AG04449 (cell line): ENCODE results near the gene UBL7.

ENCODE experiments used
- CTCF ChIA-PET: fragments of 350-600 bp; formaldehyde crosslinking; extraction: SDS; loops from one replicate; lab custom pipeline; 2021; ENCODE audit warnings: antibody characterized with exemption; lab: Yijun Ruan, JAX
- POLR2A ChIA-PET: fragments of 400-600, 350-600 bp; formaldehyde crosslinking; extraction: SDS; loops from one replicate; lab custom pipeline; 2020; ENCODE audit warnings: antibody characterized with exemption, inconsistent platforms; lab: Yijun Ruan, JAX
- DNase-seq: peaks from one replicate; pipeline ENCODE4 v3.0.0-alpha.2; 2010; ENCODE audit warnings: low read depth, low spot score
- H3K4me3 ChIP-seq: 2 replicates; pipeline ENCODE4 v1.5.1; 2011; ENCODE audit warnings: low read depth, mild to moderate bottlenecking, control low read depth, low read length
- CTCF ChIP-seq: IDR thresholded peaks from one replicate; pipeline ENCODE4 v1.5.1; 2011; ENCODE audit warnings: mild to moderate bottlenecking, moderate library complexity, low read length, control low read depth, inconsistent platforms; ENCODE audit not compliant: insufficient read depth; ENCODE audit errors: missing control alignments

Gene UBL7

DNA sequence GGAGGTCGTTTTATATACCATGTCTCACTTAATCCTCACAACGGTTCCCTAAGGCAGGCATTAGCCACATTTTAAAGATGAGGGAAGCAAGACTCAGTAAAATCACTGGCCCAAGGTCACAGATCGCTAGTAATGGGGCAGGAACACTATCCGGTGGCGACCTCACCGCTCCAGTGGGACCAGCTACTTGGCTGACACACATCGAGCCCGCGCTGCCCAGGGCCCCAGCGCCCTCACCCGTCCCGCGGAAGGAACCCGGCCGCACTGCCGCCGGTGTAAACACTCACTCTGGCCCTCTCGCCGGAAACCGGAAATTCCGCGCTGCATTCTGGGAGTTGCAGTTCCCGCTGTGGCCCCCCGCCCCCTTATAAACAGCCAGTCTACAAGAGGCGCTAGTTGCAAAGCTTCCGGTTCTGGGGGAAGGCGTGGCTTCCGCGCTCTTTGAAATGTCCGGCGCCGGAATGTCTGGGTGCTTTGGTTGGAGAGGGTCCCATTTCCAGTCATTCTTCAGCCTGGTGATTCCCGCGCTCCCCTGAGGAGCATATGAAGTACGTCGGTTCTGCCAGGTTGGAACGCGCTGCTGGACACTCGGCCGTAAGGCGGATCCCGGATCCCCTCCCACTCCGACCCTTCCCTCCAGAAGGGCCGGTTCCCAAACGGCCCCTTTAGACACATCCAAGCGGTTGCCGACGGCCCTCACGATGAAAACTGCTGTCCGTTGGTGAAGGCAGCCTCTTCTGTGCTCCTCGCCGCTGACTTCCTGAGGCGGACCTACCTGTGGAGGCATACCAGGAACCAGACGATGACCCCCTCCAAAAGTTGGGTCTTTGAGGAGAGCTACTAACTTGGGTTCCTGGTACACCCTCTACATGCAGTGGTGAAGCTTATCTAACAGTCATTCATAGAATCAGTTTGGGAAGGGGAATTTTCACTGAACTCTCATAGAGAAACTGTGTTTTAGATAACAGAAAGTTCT lies at the start of gene UBL7:
Gene UBL7, minus strand, starts transcription at position 290 of the 976 bp plus-strand sequence. CDS start 2,293 bp downstream, outside the sequence.
- ChIA-PET CTCF (interaction anchor here (1.0 to 16.7 kb wide), 11 partner anchors 11 to 170 kb away, joined by 3 to 162 read pairs (median 5); no protein-coding TSS in a partner anchor), POLR2A (interaction anchor here (0.6 to 1.6 kb wide), 10 partner anchors 8 to 164 kb away, joined by 3 to 6 read pairs (median 3); no protein-coding TSS in a partner anchor)
- peak; percentile 67 for DNase-seq
- peak within 1 kb of the TSS; percentile 92 for H3K4me3 ChIP-seq
- peak; percentile 38 for TF ChIP-seq CTCF

DNA sequence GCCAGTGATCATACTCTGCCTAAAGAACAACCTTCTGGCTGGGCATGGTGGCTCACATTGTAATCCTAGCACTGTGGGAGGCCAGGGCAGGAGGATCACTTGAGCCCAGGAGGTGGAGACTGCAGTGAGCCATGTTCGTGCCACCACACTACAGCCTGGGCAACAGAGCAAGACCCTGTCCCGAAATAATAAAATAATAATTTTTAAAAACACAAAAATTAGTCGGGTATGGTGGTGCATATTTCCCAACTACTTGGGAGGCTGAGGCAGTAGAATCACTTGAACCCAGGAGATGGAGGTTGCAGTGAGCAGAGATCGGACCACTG lies 45.5 kb upstream of the UBL7 start:
- H3K4me3 ChIP-seq, result no peak overlapping the region
- ChIA-PET POLR2A (no interaction called here), CTCF (interaction anchor here (0.8 to 1.0 kb wide), 2 partner anchors 15 to 122 kb away, joined by 3 read pairs; no protein-coding TSS in a partner anchor)
- no peak for TF ChIP-seq CTCF
- DNase-seq, result no peak

DNA sequence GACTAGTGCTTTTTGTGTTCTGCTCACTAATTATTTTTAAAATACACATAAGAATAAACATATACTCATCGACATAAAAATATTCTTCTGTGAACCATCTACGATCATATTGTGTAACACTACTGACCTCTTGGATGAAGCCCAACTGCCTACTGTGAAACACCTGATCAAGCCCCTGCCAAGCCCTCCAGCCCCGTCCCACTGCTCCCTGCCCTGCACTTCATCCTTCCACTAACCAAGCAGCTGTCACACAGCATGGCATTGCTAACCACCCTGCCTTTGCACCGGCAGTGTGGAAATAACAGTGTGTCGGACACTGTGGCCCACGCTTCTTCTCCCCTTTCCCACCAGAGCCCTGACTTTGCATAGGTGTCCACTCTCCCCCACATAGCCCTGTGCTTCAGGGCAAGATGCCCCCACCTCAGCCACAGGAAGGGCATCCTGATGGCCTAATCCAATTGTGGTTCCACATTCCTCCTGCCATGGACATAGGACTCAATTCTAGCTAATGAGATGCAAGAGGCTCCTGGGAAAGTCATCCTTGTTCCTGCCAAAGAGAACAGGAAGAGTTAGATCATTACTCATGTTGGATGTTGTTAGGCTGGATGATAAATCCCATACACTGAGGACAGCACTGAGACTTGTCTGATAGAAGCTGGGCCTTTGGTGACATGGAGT lies 45.0 kb upstream of the UBL7 start:
- no peak overlapping the region for H3K4me3 ChIP-seq
- no peak for TF ChIP-seq CTCF
- ChIA-PET POLR2A (no interaction called here), CTCF (interaction anchor here (0.8 kb wide), 1 partner anchor 14 kb away, joined by 3 read pairs; no protein-coding TSS in a partner anchor)
- DNase-seq, result no peak

GRCh38 chr15:74504836-74505235 lies 43.9 kb upstream of the UBL7 start:
- ChIA-PET CTCF (no interaction called here), POLR2A (no interaction called here)
- H3K4me3 ChIP-seq, result no peak overlapping the region
- no peak for DNase-seq
- no peak for TF ChIP-seq CTCF

DNA sequence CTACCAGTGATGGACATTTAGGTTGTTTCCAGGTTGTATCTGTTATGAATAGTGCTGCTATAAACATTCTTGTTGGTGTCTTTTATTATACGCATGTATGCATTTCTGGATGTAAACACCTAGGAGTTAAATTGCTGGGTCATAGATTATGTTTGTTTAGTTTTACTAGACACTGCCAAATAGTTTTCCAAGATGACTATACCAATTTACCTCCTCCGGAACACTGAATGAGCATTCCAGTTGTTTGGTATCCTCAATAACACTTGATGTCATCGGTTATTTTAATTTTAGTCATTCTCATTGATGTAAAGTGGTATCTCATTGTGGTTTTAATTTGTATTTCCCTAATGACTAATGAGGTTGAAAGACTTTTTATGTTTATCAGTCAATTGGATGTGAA lies 43.5 kb upstream of the UBL7 start:
- CTCF ChIA-PET, result no interaction called here
- TF ChIP-seq CTCF, result no peak
- no peak overlapping the region for H3K4me3 ChIP-seq
- DNase-seq, result no peak
- POLR2A ChIA-PET, result no interaction called here

GRCh38 chr15:74502301-74502700 lies 41.3 kb upstream of the UBL7 start:
- no peak for DNase-seq
- H3K4me3 ChIP-seq, result no peak overlapping the region
- ChIA-PET POLR2A (no interaction called here), CTCF (interaction anchor here (0.6 to 0.9 kb wide), 4 partner anchors 9 to 127 kb away, joined by 3 read pairs; no protein-coding TSS in a partner anchor)
- TF ChIP-seq CTCF, result no peak
